AG09319 (cell line): ENCODE measurements around the gene TLCD1.
"Not testable (repeated sequence)": the region's sequence is repeated elsewhere in the genome, so short reads cannot be mapped to it uniquely, and the experiment has no call there.

Experiments used
- DNase-seq: peaks from one replicate; pipeline ENCODE4 v3.0.0-alpha.2; 2010; ENCODE audit warnings: low read depth; ENCODE audit errors: extremely low read depth
- CTCF ChIP-seq: IDR thresholded peaks from 2 replicates; pipeline ENCODE4 v1.5.1; 2011; ENCODE audit warnings: low read depth, mild to moderate bottlenecking, inconsistent platforms, low read length, moderate library complexity

TLCD1 gene

GRCh38 chr17:28724500-28725165, 1.4 kb downstream of the TLCD1 start:
- no peak for DNase-seq
- TF ChIP-seq CTCF: no peak

- DNase-seq: not testable (repeated sequence)
Observed at GRCh38 chr17:28723836-28724499, 2.1 kb downstream of the TLCD1 start.

- no peak for TF ChIP-seq CTCF
- no peak for DNase-seq
Observed at GRCh38 chr17:28723159-28723835, 2.7 kb downstream of the TLCD1 start.

GRCh38 chr17:28722417-28723158, 3.4 kb downstream of the TLCD1 start:
- no peak for DNase-seq
- TF ChIP-seq CTCF: no peak

- DNase-seq: not testable (repeated sequence)
Observed at GRCh38 chr17:28720997-28721329, 5.1 kb downstream of the TLCD1 start.

- no peak; the same call in 1 of the 2 replicates for TF ChIP-seq CTCF
- no peak for DNase-seq
Observed at GRCh38 chr17:28720247-28720996, 5.6 kb downstream of the TLCD1 start.

GRCh38 chr17:28719021-28719433, 7.0 kb downstream of the TLCD1 start:
- DNase-seq: no peak
- TF ChIP-seq CTCF: no peak
